GM12875 (cell line): Measurements from ENCODE around the gene LOC128125822.

ENCODE experiments used
- H3K4me3 ChIP-seq: one replicate; pipeline ENCODE4 v1.5.1; 2011; ENCODE audit warnings: low read depth, low read length, control low read depth
- CTCF ChIP-seq: IDR thresholded peaks from 2 replicates; pipeline ENCODE4 v1.5.1; 2011; ENCODE audit warnings: low read depth, mild to moderate bottlenecking, control low read depth, inconsistent platforms, low read length, moderate library complexity, borderline replicate concordance; ENCODE audit not compliant: insufficient read depth

The LOC128125822 gene

GRCh38 chr6:63565727-63566596 is 6.3 kb upstream of the LOC128125822 start:
- TF ChIP-seq CTCF, result no peak

DNA sequence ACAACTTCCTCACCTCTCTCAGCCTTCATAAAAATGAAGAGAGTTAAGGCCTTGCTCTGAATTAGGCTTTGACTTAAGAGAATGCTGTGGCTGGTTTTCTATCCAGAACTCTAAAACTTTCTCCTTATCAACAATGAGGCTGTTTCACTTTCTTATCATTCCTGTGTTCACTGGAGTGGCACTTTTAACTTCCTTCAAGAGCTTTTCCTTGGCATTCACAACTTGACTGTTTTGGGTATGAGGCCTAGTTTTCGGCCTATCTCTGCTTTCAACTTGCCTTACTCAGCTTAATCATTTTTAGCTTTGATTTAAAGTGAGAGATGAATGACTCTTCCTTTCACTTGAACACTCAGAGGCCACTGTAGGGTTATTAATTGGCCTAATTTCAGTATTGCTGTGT is 4.3 kb upstream of the LOC128125822 start:
- TF ChIP-seq CTCF, result no peak
- no peak overlapping the region for H3K4me3 ChIP-seq

More at GRCh38 chr6:63565727-63566596, 6.3 kb upstream of the LOC128125822 start:
- no peak overlapping the region for H3K4me3 ChIP-seq

- peak overlapping the region; percentile 43 for H3K4me3 ChIP-seq
- TF ChIP-seq CTCF, result no peak
Observed at GRCh38 chr6:63571361-63572043, 778 bp upstream of the LOC128125822 start.

DNA sequence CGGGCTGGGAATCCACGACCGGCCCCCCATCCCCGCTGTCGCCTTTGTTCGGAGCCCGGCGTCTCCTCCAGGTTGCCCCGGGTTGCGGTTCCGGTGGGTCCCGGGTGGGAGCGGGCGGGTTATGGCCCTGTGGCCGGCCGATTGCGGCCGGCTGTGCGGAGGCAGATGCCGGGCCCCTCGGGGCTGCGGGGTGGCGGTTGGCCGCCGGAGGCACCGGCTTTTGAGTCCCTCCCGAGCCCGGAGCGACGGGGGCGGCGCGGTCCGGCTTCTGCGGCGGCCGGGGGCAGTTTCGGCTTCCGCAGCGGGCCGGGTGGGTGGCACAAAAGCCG is 431 bp downstream of the LOC128125822 start:
- TF ChIP-seq CTCF, result no peak
- peak overlapping the region; percentile 74 for H3K4me3 ChIP-seq

DNA sequence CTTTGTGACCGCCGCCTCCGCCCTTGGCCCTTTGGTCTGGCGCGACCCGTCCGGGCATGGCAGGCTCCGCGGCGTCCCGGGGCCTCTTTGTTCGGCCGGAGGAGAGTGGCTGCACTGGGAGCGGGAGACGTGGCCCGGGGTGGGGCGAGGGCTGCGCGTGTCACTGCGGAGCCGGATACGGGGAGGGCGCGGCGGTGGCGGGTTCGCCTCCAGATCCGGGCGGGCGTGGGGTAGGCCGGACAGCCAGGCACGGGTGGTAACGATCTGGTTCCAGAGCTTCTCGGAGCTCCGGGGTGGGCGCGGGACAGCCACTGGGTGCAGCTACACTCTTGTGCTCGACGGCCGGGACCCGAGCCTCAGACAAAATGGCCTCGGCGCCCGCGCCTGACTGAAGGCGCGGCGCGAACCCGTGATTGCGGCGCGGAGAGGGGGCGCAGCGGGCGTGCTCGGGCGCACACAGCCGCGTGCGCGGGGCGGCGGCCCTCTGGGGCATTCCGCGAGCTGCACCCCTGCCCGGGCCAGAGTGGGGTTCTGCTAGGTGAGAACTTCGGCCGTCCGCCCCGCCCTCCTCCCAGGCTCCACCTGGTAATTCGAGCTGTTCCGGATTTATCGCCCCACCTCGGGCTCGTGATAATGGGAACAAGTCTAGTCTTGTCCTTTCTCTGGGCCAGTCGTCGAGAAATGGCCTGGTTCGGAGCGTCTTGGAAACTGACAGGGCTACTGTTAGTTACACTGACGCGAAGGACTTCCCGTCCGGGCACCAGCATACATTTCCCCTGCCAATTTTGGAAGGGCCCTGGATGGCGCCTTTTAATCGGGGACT is 1.0 kb downstream of the LOC128125822 start:
- no peak for TF ChIP-seq CTCF
- peak overlapping the region; percentile 74 for H3K4me3 ChIP-seq

DNA sequence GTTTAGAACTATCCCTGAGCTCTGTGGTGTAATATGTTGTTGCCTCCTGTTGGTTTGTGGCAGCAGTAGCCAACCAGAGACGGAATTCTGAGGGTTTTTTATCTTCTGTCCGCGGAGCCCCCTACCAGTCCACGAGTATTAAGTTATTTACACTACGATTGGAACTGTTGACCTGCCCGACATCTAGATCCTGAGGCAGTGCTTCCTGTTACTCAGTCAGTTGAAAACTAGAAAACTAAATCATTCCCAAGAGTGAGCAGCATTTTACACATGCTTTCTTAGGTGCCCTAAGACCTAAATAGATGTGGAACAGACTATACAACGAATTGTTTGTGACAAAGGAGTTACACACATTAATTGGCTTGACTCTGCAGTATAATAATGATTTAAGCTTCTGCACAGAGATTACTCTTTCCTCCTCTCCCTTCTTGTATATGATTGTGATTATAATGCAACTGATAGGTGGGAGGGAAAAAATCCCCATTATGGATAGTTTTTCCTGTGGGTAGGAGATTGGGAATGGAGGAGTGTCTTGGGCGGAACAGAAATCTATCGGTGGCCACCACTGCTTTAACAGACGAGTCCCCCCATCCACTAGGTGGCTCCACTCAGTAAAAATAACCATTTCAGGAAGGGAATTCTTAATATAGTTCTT is 1.7 kb downstream of the LOC128125822 start:
- peak overlapping the region; percentile 74 for H3K4me3 ChIP-seq
- peak; percentile 58 for TF ChIP-seq CTCF
